ENCODE measurements around the gene TBX6.

TBX6 gene

DNA sequence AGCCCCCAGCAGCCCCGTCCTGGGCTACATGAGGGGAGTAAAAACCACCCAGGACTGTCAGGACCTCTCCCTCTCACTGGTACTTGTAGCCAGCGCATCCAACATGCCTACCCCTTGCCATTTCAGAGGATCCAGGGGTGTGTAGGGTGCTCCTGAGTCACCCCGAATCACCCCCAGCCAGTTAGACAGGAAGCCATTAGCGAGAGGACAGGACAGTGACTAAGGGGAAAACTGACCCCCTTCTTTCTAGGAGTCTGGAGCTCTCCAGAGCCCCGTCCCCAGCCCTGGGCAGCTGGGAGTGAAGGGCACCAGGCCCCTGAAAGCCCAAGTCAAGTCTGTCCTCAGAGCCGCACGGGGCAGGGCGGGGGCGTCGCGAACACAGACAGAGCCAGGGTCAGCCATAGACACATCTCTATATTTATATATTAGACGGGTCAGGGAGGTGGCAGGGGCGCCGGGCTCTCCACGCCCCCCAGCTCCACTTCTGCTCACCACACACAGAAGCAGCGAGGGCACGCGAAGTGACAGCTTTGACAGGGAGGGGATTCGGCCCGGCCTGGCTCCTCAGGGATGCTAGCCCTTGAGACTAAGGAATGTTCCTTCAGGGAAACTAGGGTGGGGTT is 22.1 kb upstream of the TBX6 start:
- DNase-seq, result no peak

DNA sequence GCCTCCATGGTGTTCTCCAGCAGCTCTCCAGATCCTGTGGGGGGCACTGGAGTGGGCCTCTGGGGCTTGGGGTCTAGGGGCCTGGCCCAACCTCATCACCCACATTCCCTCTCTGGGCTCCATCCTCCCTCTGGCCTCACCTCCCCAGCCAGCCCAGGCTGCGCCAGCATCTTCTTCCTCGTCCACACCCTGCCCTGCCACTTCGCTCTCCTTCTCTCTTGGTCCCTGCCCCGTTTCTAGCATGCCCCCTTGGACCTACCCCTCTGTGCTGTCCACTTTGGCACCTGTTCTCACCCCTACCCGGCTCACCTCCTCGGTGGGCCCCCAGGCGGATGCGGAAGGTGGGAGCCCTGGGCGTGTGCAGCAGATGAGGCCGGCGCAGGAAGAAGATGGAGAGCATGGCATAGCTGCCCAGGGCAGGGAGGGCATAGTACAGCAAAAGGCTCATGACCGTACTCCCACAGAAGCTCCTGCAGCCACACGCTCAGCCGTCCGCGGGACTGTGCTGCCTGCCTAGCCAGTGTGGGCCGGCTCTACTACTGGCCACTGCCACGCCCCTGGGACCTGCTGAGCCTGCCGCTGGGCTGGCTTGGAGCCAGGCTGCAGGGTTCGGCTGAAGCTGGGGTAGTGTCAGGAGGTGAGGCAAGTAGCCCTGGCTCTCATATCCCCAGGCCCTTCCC is 21.4 kb upstream of the TBX6 start, which contains the start of gene GDPD3:
Gene GDPD3 (minus strand): TSS at position 507 of the 680 bp plus-strand sequence. CDS start 59 bp downstream, at position 448.
- no peak for DNase-seq

DNA sequence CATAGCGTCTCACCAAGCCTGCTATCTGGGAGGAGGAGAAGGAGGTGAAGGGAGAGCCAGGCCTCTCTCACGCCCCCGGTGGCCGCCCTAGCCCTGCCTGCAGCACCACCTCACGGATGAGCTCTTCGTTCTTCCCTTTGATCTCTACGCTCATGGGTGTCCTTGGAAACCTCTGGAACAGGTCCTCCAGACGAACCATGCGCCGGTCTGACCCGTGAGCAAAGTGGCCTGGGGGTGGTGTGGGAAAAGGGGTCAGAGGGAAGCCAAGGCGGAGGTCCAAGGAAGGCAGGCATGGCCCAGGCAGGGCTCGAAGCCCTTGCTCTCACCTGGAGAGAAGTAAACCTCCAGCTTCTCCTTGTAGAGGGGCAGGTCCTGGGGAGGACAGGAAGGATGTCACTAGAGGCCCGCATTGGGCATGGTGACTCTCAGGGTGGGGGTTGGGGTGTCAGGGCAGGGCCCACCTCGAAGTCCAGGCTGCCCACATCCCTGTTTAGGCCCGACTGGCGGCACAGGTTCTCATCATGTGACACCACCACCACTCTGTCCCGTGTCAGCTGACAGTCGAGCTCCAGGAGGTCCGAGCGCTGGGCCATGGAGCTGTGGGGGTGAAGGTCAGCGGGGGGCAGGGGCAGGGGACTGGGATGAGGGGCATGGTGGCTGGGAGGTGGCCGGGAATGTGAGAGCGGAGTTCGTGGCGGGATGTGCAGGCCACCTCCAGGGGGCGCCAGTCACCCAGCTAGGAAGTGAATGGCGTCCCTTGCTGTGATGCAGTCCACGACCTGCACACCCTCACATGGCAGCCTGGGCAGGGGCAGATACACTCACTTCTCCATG is 20.7 kb upstream of the TBX6 start:
- no peak for DNase-seq

DNA sequence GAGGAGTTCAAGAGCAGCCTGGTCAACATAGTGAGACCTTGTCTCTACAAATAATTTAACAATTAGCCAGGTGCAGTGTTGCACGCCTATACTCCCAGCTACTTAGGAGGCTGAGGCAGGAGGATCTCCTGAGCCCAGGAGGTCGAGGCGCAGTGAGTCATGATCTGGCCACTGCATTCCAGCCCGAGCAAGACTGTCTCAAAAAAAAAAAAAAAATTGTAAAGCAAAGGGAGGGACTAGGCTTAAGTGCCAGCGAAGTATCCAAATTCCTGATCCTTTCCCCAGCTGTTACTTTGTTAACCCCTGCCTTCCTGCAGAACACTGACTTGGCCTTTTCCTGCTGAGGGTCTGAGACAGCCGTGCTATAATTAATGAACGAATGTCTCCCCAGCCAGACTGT is 18.9 kb upstream of the TBX6 start:
- peak; percentile 13 for DNase-seq

DNA sequence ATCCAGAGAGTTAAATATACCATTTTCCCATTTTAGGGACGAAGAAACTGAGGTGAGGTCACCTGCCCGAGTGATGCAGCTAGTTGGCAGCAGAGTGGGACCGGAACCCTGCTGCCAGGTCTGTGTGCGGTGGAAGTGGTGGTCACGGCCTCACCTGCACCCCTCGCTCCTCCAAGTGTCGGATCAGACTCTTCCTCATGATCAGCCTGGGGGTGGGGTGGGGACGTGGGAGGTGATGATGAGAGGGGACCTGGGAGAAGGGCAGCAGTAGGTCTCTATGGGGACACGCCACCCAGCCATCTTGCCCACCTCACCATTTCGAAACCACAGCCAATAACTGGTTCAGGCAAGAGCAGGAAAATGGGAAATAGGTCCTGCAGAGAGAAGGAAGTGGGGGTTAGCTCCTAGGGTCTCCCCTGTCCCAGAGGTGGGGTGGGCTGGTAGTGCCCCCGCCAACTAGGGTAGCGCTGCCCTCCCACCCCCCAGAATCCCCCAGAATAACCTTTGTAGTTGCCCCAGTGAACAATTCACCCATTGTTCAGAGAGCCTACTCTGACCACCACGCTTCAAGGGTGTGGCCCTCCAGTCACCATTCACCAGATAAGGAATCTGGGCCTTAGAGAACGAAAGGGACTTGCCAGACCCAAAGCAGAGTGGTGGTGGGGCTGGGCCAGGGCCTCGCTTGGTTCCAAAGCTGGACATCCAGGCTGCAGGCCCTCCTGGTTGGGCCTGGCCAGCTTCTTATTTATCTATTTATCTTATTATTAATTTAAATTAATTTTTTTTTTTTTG is 16.5 kb upstream of the TBX6 start:
- no peak for DNase-seq

DNA sequence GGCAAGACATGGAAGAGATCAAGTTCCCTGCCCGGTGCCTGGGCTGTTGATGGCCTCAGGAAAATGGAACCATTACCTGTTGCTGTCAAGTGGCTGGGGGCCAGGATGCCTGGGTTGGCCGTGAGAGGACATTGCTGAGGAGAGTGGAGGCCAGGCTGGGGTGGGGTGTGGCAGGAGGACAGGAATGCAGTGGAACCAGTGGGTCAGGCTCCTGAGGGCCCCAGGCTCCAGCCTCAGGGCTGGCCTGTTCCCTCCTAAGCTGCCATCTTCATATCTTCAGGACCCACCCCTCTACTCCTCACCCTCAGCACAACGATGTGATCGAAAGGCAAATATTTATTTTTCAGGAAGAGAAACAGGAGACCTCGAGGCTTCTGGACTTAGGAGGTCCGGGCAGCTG is 12.8 kb upstream of the TBX6 start:
- no peak for DNase-seq

DNA sequence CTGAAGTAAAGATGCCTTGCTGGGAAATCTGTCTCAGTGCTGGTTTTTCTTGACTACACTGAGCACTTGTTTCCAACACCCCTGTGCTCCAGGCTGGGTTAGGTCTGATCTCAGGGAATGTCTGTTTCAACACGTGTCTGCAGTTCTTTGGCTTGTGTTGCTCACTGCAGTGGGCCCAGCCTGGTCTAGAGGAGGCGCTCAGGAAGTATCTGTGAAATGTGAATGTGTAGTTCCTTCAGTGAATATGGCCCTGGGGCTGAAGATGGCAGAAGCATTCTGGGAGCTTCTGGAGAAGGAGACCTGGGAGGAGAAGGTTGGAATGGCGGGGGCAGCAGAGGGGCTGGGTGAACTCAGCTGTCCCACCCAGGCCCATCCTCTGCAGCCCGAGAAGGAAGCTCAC is 12.4 kb upstream of the TBX6 start:
- no peak for DNase-seq

DNA sequence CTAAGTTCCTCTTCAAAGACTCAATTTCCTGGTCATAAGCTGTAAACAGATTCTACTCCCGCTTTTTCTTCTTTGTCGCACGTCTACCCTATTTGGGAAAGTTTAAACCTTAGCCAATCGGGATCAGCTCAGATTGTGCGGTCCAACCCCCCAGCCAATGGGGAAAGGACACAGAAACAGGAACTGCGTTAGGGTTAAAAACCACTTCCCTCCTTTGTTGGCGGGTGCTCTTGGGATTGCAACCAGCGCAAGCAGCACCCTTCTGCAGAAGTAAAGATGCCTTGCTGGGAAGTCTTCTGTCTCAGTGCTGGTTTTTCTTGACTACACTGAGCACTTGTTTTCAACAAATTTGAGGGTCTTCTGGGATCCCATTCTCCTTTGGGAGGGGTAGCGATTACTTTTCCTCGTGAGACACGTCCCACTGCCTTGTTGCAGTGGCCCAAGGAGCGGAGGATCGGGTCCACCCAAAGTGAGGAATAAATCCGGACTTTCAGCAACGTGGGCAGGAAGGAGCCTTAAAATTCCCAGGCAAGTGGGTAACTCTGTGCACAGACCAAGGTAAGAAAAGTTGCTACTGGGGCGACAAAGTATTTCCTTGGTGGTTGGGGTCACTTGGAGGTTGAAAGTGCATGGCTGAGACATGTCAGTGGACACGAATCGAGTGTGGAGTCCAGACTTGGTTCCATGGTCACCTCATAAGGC is 5.3 kb upstream of the TBX6 start:
- peak; percentile 17 for DNase-seq

DNA sequence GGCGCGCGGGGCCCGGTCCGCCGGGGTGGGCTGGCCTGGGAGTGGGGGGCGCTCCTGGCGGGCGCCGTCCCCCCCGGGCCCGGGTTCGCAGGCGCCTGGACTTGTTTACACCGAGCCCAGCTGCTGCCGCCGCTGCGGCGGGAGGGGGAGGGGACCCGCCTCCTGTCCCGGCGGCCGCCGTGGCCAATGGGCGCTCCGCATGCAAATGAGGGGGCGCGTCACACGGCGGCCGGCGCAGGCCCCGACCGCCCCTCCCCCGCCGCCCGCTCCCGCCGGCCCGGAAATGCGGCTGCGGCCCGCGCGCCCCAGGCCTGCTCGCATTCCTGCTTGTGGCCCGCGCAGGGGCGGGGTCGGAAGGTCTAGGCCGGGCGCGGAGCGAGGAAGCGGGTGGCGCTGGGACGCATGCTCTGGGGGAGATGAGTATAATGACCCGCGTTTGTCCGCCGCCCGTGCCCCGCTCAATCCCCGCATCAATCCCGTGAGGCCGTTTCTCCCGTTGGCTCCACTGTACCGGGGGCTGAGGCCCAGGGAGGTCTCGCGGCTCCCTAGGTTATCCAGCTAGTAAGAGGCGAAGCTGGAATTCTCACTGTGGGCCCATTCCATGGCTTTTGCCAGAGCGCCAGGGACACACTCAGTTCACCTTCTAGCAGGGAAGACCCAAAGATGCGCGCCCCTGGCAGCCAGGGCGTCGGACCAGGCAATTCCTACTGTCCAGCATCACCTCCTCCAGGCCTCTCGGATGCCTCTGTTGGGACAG is 4.6 kb upstream of the TBX6 start, which contains the start of gene YPEL3:
Gene YPEL3 (minus strand): TSS at position 109 of the 757 bp plus-strand sequence. CDS start 731 bp downstream, outside the sequence.
- DNase-seq, result peak; percentile 81

DNA sequence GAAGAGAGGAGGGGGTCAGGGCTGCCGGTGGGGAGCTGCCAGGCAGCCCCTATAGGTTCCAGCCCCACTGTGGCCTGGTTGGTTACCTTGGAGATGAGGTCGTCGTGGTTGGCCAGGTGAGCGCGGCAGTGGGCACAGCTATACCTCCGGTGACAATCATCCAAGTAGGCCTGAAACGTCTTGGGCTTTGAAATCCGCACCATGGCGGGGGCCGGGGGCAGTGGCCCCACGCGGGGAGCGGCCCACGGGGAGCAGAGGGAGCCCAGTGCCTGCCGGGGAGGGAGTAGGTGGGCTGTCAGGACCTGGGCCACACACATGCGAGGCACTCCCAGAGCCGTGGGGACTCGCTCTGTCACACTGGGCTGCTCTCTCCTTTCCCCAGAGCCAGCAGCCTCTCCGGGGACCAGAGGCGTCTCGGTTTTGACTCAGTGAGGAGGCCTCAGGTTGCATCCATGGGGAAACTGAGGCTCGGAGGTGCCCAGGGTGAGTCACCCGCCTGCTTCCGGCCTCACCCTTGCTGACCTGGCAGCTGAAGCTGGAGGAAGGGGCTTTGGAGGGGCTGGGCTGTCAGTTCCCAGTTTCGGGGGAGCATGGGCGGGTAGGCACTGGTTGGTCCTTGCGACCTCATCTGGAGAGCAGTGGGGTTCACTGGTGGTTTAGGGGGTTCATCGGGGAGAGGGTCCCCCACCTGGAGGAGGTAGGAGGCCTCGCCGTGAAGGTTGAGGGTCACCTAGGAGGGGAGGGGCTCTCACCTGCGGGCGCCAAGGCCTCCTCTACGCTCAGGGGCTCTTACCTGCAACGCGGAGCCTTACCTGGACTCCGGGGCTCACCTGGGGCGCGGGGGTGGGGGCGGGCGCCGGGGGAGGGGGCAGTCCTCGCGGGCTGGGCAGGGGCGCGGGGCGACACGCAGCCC is 3.7 kb upstream of the TBX6 start:
- no peak for DNase-seq

DNA sequence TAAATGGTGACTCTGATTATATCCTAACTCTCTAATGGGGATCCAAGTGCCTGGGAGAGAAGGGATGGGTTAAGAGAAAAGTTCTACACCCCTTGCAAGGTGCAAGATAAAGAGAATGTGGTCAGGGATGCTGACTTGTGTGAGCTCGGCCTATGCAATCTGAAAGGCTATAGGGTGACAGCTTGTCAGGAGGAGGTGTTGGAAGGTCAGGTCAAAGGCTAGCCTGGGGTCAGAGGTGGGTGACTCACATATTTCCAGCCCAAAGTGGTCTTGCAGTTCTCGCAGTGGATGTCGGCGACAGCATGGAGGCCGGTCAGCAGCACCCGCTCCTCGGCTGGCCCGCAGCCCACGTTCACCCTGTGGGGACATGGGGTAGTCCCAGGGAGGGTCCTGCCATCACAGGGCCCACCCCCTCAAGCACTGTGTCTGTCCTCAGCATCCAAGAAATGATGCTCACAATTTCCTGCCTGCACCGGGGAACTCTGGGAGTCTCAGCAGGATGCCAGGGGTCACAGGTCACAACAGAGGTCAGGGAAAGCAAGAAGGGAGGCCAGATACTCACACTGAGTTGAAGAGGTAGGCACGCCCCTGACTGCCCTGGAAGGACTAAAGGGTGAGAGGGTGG is 2.9 kb upstream of the TBX6 start:
- no peak for DNase-seq

DNA sequence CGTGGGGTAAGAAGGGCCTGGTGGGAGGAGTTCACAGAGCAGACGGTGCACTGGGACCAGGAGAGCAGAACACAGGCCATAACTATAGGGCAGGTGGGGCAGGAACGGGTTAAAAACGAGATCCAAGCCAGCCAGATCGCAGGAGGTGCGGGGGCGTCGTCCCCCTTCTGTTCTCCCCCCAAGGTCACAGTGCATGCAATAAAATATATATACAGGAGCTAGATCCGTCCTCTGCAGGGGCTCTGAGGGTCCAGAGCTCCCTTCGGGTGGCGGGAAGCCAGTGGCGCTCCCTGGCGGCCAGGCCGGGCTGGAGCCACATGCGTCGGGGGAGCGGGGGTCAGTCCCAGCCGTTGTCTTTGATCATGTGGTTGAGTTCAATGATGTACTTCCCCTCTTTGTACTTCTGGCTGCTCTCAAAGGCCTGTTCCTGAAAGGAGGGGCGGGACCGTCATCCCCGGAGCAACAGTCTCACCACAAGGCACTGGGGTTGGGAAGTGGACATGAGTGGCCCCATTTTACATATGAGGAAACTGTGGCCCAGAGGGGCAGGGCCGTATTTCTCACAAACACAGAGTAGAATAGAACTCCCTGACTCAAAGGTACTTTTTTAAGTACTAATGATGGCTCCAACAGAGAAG is 768 bp upstream of the TBX6 start:
- DNase-seq, result peak; percentile 59

DNA sequence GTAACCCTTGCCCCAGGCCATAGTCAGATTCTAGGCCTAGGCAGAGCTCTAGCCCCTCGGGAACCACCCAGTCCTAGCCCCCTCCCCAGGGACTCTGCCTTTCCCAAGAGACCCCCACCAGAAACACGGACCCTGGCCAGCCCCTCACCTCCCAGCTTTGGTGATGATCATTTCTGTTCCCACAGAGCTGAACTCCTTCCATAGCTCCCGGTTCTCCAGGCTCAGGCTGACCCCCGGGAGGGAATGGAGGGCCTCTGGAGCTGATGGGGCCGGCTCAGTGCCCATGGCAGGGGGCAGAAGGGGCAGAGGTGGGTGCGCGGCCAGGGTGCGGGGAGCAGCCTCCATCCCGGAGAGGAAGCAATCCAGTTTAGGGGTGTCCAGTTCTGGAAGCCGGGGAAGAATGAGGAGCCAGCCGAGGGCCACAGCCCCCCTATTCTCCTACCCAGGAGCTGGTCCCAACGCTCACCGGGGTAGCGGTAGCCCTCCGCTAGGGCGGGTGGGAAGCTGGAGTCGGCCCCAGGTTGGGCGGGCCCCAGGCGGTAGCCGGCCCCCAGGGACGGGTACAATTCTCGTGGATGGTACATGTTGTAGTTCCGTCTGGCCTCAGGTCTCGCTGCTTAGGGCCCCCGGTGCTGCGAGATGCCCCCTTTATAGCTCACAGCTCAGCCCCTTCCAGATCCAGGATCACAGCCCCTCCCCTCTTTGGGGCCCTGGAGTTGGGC is 953 bp downstream of the TBX6 start:
- DNase-seq, result no peak

DNA sequence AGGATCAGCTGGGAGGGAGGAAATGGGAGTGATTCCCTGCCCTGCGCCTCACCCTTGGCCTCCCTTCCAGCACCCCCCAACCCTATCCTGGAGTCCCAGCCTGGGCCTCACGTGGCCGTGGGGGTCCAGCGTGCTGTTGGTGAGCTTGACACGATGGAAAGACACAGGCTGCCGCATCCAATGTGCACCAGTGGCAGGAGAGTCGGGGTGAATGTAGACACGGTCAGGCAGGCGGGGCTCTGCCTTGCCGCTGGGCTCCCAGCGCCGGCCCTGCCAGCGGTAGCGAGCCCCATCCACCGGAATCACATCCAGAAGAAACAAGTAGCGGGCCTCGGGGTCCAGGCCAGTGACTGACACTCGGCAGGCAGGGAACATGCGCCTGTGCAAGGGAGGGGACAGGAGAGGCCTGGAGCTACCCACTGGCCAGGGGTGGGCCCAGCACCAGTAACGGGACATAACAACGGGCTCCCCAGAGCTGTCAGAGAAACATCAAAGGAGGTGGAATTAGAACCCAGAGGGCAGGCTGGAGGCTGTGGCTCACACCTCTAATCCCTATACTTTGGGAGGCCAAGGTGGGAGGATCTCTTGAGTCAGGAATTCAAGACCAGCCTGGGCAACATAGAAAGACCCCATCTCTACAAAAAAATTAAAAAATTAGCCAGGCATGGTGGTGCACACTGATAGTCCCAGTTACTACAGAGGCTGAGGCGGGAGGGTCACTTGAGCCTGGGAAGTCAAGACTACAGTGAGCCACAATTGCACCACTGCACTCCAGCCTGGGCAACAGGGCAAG is 2.7 kb downstream of the TBX6 start:
- no peak for DNase-seq

DNA sequence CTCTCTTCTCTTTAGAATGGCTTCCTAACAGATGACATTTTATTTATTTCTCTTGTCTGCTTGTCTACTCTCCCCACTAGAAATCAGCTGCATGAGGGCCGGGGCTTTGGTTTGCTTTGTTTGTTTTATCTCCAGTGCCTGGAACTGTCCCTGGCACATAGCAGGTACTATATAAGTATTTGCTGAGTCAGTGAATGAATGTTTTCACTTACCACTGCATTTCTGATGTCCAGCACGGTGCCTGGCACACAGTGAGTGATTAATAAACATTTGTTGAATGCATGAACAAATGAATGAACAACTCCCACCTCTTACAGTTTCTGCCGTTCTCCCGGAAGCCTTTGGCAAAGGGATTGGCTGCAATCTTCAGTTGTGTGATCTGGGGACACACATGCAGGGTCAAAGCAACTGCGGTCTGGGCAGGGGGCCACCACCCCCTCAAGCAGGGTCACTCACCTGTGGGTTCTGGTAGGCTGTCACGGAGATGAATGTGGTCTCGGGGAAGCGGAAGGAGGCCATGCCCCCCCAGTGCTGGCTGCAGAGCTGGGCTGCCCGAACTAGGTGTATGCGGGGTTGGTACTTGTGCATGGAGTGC is 3.4 kb downstream of the TBX6 start:
- DNase-seq, result no peak

DNA sequence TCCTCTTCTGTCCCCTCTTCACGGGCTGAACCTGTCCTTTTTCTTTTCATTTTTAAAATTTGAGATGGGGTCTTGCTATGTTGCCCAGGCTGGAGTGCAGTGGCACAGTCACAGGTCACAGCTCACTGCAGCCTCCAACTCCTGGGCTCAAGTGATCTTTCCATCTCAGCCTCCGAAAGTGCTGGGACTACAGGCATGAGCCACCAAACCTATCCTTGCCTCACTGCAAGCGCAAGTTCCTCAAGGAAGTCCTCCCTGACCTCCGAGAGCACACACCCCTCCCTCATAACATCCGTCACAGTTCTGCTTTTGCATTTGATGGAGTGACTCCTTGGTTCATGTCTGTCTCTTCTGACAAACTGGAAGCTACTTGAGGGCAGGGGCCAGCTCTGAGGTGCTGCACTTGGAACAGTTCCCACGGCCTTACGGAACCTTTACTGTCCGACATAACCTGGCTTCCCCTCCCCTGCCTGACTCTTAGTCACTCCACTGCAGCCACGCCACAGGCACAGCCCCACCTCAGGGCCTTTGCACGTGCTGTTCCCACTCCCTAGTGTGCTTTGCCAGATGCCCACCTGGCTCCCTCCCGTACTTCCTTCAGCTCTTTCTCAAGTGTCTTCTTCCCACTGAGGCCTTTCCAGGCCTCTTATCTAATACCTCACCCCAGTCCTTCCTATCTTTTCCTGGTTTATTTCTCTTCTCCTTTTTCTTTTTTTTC is 4.4 kb downstream of the TBX6 start:
- DNase-seq, result no peak

All from NCI-H2171 treated with DMSO at 0.1 percent for 48 hours (cell line).